Breast epithelium (tissue), 3 donors: ENCODE measurements around the gene MERTK.

Source experiments
- CTCF ChIP-seq, 3 donors: fragments of 450-650 bp; IDR thresholded peaks; one replicate each; pipeline ENCODE4 v1.5.1; 2016 to 2017; ENCODE audit warnings: antibody characterized with exemption in 3 of 3, mild to moderate bottlenecking in 3 of 3, moderate library complexity in 3 of 3
- POLR2AphosphoS5 ChIP-seq, 3 donors: sonication (generic); formaldehyde crosslinking; IDR thresholded peaks; one replicate each; pipeline ENCODE4 v1.6.1; 2017; ENCODE audit warnings: antibody characterized with exemption in 3 of 3

GRCh38 chr2:111945444-111946293, 47.3 kb downstream of the MERTK start:
- TF ChIP-seq POLR2AphosphoS5 (IDR thresholded peaks at IDR 0.05), result no peak
- TF ChIP-seq CTCF (IDR thresholded peaks at IDR 0.05), result no peak
